Glutamatergic neuron (in vitro differentiated cells): ENCODE measurements around the gene ARHGAP40. TPM values are rescaled to one million over a fixed set of nuclear protein-coding genes. Genes with fewer than 3 reads are reported as not detected.

ENCODE experiments used
- DNase-seq: peaks from one replicate; pipeline ENCODE4 v3.0.0; 2022
- H3K27ac Mint-ChIP-seq: one replicate; pipeline ENCODE4 v1.8.0; 2020; ENCODE audit warnings: mild to moderate bottlenecking, mixed read lengths, inconsistent platforms; ENCODE audit not compliant: unreplicated experiment
- H3K27me3 Mint-ChIP-seq: one replicate; pipeline ENCODE4 v1.8.0; 2020; ENCODE audit warnings: mild to moderate bottlenecking, moderate library complexity, mixed read lengths, inconsistent platforms; ENCODE audit not compliant: unreplicated experiment
- H3K36me3 Mint-ChIP-seq: one replicate; pipeline ENCODE4 v1.8.0; 2020; ENCODE audit warnings: mild to moderate bottlenecking, mixed read lengths, inconsistent platforms; ENCODE audit not compliant: unreplicated experiment
- H3K4me1 Mint-ChIP-seq: one replicate; pipeline ENCODE4 v1.8.0; 2020; ENCODE audit warnings: mild to moderate bottlenecking, low read depth, mixed read lengths, inconsistent platforms; ENCODE audit not compliant: unreplicated experiment
- H3K4me3 Mint-ChIP-seq: one replicate; pipeline ENCODE4 v1.8.0; 2020; ENCODE audit warnings: mild to moderate bottlenecking, mixed read lengths, inconsistent platforms; ENCODE audit not compliant: unreplicated experiment
- H3K9me3 Mint-ChIP-seq: one replicate; pipeline ENCODE4 v1.8.0; 2020; ENCODE audit warnings: mild to moderate bottlenecking, moderate library complexity, mixed read lengths, inconsistent platforms; ENCODE audit not compliant: unreplicated experiment
- total RNA-seq: library from RNA; stranded (reverse); fragmentation: NEBNext Ultra II Directional; extraction: Animal tissue kit (Norgen Biotek cat#: 25700); gene quantifications from one replicate; pipeline ENCODE4 v1.2.1, GENCODE V29; 2021; ENCODE audit not compliant: unreplicated experiment
- TF ChIP-seq, protein P1 (sequence below): fragments of 200-600 bp; sonication (generic); IDR thresholded peaks from one replicate; pipeline ENCODE4 v1.5.0; 2021; ENCODE audit not compliant: partially characterized antibody, unreplicated experiment

Gene ARHGAP40
- total RNA-seq, 1 donor from 2014 or later = not detected

- TF ChIP-seq, protein P1, sequence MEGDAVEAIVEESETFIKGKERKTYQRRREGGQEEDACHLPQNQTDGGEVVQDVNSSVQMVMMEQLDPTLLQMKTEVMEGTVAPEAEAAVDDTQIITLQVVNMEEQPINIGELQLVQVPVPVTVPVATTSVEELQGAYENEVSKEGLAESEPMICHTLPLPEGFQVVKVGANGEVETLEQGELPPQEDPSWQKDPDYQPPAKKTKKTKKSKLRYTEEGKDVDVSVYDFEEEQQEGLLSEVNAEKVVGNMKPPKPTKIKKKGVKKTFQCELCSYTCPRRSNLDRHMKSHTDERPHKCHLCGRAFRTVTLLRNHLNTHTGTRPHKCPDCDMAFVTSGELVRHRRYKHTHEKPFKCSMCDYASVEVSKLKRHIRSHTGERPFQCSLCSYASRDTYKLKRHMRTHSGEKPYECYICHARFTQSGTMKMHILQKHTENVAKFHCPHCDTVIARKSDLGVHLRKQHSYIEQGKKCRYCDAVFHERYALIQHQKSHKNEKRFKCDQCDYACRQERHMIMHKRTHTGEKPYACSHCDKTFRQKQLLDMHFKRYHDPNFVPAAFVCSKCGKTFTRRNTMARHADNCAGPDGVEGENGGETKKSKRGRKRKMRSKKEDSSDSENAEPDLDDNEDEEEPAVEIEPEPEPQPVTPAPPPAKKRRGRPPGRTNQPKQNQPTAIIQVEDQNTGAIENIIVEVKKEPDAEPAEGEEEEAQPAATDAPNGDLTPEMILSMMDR = no peak
- Mint-ChIP-seq H3K27ac (peak overlapping the region; percentile 80), H3K4me3 (peak overlapping the region; percentile 81), H3K27me3 (peaks cover 22% of the 10 kb centered on the region), H3K36me3 (peaks cover 6% of the 10 kb centered on the region), H3K9me3 (peaks cover 11% of the 10 kb centered on the region), H3K4me1 (peaks cover 7% of the 10 kb centered on the region)
- peak; percentile 94 for DNase-seq
Observed at GRCh38 chr20:38674092-38674764, 72.6 kb downstream of the ARHGAP40 start.

DNA sequence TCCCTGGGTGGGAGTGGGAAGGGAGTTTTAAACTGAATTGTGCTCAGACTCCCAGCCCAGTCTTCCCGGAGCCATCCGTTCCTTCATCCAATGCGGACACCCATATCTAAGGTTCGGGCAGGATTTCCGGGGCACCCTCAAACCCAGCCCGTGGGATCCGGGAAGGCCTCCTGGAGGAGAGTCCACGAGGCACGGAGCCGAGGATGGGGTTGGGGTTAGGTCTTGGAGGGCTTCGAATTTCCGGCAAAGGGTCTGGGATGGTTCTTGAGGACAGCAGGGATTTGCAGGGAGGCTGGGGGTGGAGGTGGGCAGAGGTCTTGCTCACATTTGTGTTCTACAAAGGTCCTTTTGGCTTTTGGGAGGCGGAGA lies 73.1 kb downstream of the ARHGAP40 start:
- peak overlapping the region; percentile 64 for H3K27ac Mint-ChIP-seq
- H3K36me3 Mint-ChIP-seq = peaks cover 6% of the 10 kb centered on the region
- peaks cover 9% of the 10 kb centered on the region for H3K9me3 Mint-ChIP-seq
- peaks cover 7% of the 10 kb centered on the region for H3K4me1 Mint-ChIP-seq
- TF ChIP-seq, protein P1 = no peak
- DNase-seq = no peak
- peaks cover 21% of the 10 kb centered on the region for H3K27me3 Mint-ChIP-seq
- H3K4me3 Mint-ChIP-seq = peak overlapping the region; percentile 62

GRCh38 chr20:38676576-38676975 lies 75.0 kb downstream of the ARHGAP40 start:
- Mint-ChIP-seq H3K9me3 (peaks cover 9% of the 10 kb centered on the region), H3K36me3 (peaks cover 6% of the 10 kb centered on the region), H3K27ac (no peak overlapping the region), H3K27me3 (peaks cover 20% of the 10 kb centered on the region), H3K4me3 (no peak overlapping the region), H3K4me1 (peaks cover 4% of the 10 kb centered on the region)
- TF ChIP-seq, protein P1 = no peak
- no peak for DNase-seq

DNA sequence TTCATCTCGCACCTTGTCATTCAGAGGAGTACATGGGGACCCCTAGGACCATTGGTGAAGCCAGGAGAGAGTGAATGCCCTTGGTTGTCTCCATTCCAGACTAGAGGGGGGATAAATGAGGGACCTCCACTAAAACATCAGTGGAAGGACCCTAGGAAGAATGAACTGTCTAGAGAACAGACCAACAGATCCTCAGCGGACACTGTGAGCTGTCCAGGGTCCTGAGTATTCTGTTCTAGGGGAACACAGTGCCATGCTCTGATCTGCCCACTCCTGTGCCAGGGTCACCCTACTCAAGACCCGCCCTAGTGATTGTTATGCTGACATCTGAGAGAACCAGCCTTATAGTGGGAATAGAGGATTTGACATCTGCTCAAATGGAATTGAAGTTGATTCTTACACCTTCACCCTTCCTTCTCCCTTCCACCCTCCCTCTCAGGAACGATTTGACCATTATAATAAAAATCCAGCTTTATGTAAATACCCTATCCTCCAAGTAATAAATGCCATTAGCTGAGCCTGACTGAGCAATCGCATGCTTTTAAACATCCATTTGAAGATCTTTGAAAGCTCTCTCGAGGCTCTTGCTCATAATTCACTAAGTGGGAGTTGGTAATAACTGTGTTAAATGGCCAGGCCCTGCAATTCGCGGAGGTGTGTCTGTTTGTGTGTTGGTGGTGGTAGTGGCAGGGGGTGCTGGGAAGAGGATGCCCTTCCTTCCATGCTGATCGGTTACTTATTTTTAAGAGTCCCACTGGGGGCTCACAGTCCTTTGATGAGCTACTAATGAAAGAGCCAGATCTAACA lies 79.1 kb downstream of the ARHGAP40 start:
- TF ChIP-seq, protein P1 = no peak
- Mint-ChIP-seq H3K27me3 (peaks cover 16% of the 10 kb centered on the region), H3K36me3 (no peaks in the 10 kb centered on the region), H3K27ac (no peak overlapping the region), H3K4me1 (no peaks in the 10 kb centered on the region), H3K4me3 (no peak overlapping the region), H3K9me3 (peaks cover 6% of the 10 kb centered on the region)
- DNase-seq = no peak

DNA sequence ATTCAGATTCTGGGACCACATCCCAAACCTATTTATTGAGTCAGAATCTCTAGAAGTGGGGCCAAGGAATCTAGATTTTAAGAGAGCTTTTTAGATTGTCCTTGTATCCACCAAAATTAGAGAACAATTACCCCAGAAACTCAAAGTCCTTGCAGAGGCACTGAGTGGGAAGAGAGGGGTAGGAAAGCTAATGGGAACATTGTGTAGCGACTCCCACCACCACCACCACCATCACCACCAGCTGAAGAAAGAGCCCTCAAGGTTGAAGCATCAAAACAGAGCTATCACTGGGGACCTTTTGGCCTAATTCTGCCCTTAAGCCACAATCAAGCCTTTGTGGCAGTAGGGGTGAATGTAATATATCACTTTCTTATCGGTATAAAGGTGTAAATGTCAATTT lies 83.7 kb downstream of the ARHGAP40 start:
- TF ChIP-seq, protein P1 = no peak
- peaks cover 2% of the 10 kb centered on the region for H3K9me3 Mint-ChIP-seq
- H3K27me3 Mint-ChIP-seq = peaks cover 21% of the 10 kb centered on the region
- no peak for DNase-seq
- no peaks in the 10 kb centered on the region for H3K4me1 Mint-ChIP-seq
- H3K36me3 Mint-ChIP-seq = no peaks in the 10 kb centered on the region
- no peak overlapping the region for H3K4me3 Mint-ChIP-seq
- no peak overlapping the region for H3K27ac Mint-ChIP-seq
